Fibroblast of pulmonary artery (primary cell): ENCODE measurements around the gene RHBDD1.

ENCODE experiments used
- DNase-seq: peaks from one replicate; pipeline ENCODE4 v3.0.0-alpha.2; 2010; ENCODE audit warnings: low read depth
- H3K4me3 ChIP-seq: replicated peaks from 2 replicates; pipeline ENCODE4 v1.5.1; 2011; ENCODE audit warnings: low read depth, mild to moderate bottlenecking, control low read depth, low read length, moderate library complexity
- CTCF ChIP-seq: IDR thresholded peaks from 2 replicates; pipeline ENCODE4 v1.5.1; 2011; ENCODE audit warnings: mild to moderate bottlenecking, control low read depth, low read length, inconsistent platforms; ENCODE audit errors: missing control alignments

Gene RHBDD1

DNA sequence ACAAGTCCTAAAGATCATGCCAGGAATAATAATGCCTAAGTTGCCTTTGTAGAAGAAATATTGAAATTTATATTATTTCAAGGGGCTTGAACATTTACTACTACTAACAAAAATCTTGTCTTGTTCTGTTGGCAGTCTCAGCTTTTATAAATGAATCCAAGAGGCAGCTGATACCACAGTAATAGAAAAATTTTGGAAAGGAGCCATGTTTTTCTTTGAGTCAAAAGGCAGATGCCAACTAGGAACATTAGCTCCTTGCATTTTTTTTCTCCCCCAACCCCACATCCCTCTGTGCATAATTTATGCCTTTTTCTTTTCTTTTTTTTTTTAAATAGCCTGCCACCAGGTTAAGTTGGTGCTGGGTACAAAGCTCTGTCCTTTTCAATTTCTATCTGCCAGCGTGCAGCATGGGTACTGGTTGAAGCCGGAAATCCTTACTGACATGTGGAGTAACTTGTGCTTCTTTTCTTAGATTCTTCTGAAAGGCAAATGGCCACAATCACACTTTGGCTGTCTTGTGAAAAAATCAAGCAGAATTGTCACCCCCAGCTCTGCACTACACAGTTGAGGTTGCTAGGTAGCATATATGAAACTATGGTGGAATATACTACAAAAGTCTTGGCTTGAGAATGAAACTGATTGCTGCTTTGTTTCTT, 98.8 kb downstream of the RHBDD1 start:
- TF ChIP-seq CTCF, result no peak
- DNase-seq, result peak; percentile 10
- no peak overlapping the region for H3K4me3 ChIP-seq

DNA sequence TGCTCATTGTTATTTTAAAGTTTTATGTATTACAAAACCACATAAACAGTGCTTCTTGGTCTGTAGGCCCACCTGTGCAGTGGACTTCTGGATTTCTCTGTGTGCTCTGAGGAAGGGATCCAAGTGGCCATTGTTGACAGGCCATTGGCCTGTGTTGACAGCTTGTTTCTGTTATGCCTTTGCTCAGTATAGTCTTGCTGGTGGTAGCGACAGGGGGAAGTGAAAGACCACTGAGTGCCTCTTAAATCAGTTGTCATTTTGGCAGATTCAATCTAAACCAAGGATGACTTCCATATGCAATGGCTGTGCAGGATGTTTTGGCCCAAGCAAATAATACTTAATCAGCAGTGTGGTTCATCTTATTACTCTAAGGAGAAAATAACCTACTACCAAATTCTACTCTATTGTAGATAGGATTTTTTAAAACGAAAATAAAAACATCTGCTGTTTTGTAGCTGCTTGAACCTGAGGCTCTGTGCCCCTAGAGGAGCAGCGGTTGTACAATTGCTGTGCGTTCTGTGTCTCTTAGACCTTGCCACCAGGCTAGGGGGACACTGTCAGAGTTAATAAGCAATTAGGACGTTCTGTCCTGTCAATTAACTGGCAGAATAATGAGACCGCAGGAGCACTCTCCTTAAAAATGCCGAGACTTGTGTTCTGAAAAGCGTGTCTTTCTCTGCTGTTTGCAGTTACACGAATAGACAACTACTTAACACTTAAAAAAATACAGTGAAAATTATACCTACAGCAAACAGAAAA, 108.2 kb downstream of the RHBDD1 start:
- no peak overlapping the region for H3K4me3 ChIP-seq
- no peak for DNase-seq
- TF ChIP-seq CTCF, result no peak

DNA sequence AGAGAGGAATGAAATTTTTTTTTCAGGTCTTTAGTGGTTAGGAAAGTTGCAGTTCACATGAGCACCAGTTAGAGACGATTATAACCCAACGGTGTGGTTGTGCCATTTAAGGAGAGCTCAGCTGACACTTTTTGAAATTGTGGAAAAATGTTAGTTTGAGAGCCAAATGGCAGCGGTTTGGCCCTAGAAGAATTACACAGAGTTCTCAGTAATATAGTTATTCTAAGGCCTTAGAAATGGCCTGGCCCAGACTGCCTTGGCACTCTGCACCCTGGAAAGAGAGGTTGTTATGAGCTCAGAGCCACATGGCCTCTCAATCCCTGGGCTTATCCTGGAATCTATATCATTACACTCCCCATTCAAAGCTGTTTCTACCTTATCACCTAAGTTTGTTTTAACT, 117.4 kb downstream of the RHBDD1 start:
- no peak for DNase-seq

DNA sequence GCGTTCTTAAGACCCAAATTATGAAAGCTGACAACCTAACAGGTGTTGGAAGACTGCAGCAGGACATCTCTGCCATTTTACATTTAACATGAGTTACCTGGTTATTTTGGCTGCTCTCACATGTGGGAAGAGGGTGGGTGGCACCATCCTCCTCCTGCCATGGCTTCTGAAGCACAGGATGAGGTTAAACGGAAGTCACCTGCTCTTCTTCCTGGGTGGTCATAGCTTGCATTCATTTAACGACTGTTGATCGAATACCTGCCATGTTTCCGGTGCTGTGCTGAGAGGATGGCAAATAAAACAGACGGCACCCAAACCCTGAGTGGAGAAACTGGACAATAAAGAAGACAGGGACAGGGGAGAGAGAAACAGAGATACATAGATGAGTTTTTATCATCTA, 118.0 kb downstream of the RHBDD1 start:
- DNase-seq, result no peak
- TF ChIP-seq CTCF, result no peak
- no peak overlapping the region for H3K4me3 ChIP-seq

More for the DNA sequence above, 117.4 kb downstream of the RHBDD1 start:
- no peak for TF ChIP-seq CTCF
- no peak overlapping the region for H3K4me3 ChIP-seq

GRCh38 chr2:226956659-226957058, 120.8 kb downstream of the RHBDD1 start:
- no peak for DNase-seq
- H3K4me3 ChIP-seq, result no peak overlapping the region
- no peak for TF ChIP-seq CTCF

GRCh38 chr2:226959418-226959817, 123.6 kb downstream of the RHBDD1 start:
- H3K4me3 ChIP-seq, result no peak overlapping the region
- no peak for DNase-seq
- no peak for TF ChIP-seq CTCF
